DOHH2 (cell line): ENCODE results near the gene PSAT1.

Experiments
- EZH2phosphoT487 ChIP-seq: fragments of 200-600 bp; sonication (generic); IDR thresholded peaks from 2 replicates; pipeline ENCODE4 v1.6.1; 2017; ENCODE audit warnings: borderline replicate concordance, mild to moderate bottlenecking, antibody characterized with exemption, low read length, moderate library complexity, mixed read lengths
- TF ChIP-seq, protein P1 (sequence below): fragments of 200-600 bp; sonication (generic); IDR thresholded peaks from one replicate; pipeline ENCODE4 v1.5.1; 2014; ENCODE audit warnings: antibody characterized with exemption, mild to moderate bottlenecking, low read depth, low read length; ENCODE audit not compliant: poor library complexity, severe bottlenecking

- TF ChIP-seq, protein P1, sequence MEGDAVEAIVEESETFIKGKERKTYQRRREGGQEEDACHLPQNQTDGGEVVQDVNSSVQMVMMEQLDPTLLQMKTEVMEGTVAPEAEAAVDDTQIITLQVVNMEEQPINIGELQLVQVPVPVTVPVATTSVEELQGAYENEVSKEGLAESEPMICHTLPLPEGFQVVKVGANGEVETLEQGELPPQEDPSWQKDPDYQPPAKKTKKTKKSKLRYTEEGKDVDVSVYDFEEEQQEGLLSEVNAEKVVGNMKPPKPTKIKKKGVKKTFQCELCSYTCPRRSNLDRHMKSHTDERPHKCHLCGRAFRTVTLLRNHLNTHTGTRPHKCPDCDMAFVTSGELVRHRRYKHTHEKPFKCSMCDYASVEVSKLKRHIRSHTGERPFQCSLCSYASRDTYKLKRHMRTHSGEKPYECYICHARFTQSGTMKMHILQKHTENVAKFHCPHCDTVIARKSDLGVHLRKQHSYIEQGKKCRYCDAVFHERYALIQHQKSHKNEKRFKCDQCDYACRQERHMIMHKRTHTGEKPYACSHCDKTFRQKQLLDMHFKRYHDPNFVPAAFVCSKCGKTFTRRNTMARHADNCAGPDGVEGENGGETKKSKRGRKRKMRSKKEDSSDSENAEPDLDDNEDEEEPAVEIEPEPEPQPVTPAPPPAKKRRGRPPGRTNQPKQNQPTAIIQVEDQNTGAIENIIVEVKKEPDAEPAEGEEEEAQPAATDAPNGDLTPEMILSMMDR = no peak
- no peak for TF ChIP-seq EZH2phosphoT487
Observed at GRCh38 chr9:78249542-78249941, 47.4 kb upstream of the PSAT1 start.
